ENCODE measurements around the gene TMEM150C. TPM values are rescaled to one million over a fixed set of nuclear protein-coding genes. Genes with fewer than 3 reads are reported as not detected.
A peak's percentile ranks its signal among the peaks of the same experiment; 100 is the strongest.

TMEM150C gene
- total RNA-seq, 1 donor from 2014 or later, result 7.3 TPM

GRCh38 chr4:82519776-82520175 lies 42.0 kb downstream of the TMEM150C start:
- H3K4me1 Mint-ChIP-seq (ENCODE audit: low read depth), result peaks cover 13% of the 10 kb centered on the region

GRCh38 chr4:82519072-82519471 lies 42.7 kb downstream of the TMEM150C start:
- Mint-ChIP-seq H3K4me3 (ENCODE audit: low read depth) (no peak overlapping the region), H3K27me3 (no peaks in the 10 kb centered on the region), H3K4me1 (ENCODE audit: low read depth) (peaks cover 7% of the 10 kb centered on the region), H3K9me3 (ENCODE audit: low read depth) (no peaks in the 10 kb centered on the region), H3K27ac (peak overlapping the region; percentile 73), H3K36me3 (ENCODE audit: insufficient read depth) (no peaks in the 10 kb centered on the region)
- TF ChIP-seq CTCF (IDR thresholded peaks at IDR 0.05; ENCODE audit: unreplicated experiment), result no peak
- DNase-seq (ENCODE audit: low spot score, unreplicated experiment), result no peak

More at GRCh38 chr4:82519776-82520175, 42.0 kb downstream of the TMEM150C start:
- DNase-seq (ENCODE audit: low spot score, unreplicated experiment), result no peak
- no peak overlapping the region for H3K4me3 Mint-ChIP-seq (ENCODE audit: low read depth)
- H3K9me3 Mint-ChIP-seq (ENCODE audit: low read depth), result no peaks in the 10 kb centered on the region
- TF ChIP-seq CTCF (IDR thresholded peaks at IDR 0.05; ENCODE audit: unreplicated experiment), result no peak
- H3K36me3 Mint-ChIP-seq (ENCODE audit: insufficient read depth), result no peaks in the 10 kb centered on the region
- H3K27ac Mint-ChIP-seq, result no peak overlapping the region
- no peaks in the 10 kb centered on the region for H3K27me3 Mint-ChIP-seq

DNA sequence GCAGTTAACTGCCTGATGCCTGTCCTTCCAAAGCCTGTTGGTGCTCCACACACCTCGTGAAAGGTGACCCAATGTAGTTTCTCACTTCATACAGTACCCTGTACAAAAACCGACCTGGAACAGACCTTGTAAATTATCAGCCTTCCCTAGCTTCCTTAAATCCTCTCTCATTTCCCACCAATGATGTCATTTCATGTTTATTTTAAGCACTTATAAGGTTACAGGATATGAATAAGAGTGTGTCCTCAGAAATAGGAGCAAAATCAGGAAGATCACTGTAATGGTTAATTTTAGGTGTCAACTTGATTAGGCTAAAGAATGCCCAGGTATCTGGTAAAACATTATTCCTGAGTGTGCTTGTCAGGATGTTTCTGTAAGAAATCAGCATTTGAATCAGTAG lies 44.7 kb downstream of the TMEM150C start:
- Mint-ChIP-seq H3K4me1 (ENCODE audit: low read depth) (peaks cover 10% of the 10 kb centered on the region), H3K27ac (no peak overlapping the region), H3K27me3 (no peaks in the 10 kb centered on the region), H3K4me3 (ENCODE audit: low read depth) (no peak overlapping the region), H3K9me3 (ENCODE audit: low read depth) (no peaks in the 10 kb centered on the region), H3K36me3 (ENCODE audit: insufficient read depth) (no peaks in the 10 kb centered on the region)
- TF ChIP-seq CTCF (IDR thresholded peaks at IDR 0.05; ENCODE audit: unreplicated experiment), result no peak
- no peak for DNase-seq (ENCODE audit: low spot score, unreplicated experiment)

DNA sequence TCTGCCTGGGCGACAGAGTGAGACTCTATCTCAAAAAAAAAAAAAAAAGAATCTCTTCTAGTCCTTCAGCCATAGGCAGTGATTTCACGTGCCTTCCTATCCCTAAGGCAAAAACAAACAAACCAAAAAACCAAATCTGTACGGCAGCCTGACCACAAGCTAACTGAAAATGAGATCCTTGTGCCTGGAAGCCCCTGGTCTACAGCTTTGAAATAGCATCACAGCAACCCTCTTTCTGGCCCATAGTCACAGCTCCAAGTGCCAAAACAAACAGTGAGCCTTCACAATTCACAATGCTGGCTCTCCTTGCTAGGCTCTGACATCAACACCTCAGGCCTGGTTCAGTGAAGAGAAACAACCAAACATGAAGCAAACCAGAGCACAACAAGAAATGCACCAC lies 46.1 kb downstream of the TMEM150C start:
- no peak for TF ChIP-seq CTCF (IDR thresholded peaks at IDR 0.05; ENCODE audit: unreplicated experiment)
- Mint-ChIP-seq H3K27ac (peak overlapping the region; percentile 60), H3K36me3 (ENCODE audit: insufficient read depth) (no peaks in the 10 kb centered on the region), H3K4me3 (ENCODE audit: low read depth) (no peak overlapping the region), H3K27me3 (no peaks in the 10 kb centered on the region), H3K4me1 (ENCODE audit: low read depth) (peaks cover 16% of the 10 kb centered on the region), H3K9me3 (ENCODE audit: low read depth) (no peaks in the 10 kb centered on the region)
- DNase-seq (ENCODE audit: low spot score, unreplicated experiment), result no peak

DNA sequence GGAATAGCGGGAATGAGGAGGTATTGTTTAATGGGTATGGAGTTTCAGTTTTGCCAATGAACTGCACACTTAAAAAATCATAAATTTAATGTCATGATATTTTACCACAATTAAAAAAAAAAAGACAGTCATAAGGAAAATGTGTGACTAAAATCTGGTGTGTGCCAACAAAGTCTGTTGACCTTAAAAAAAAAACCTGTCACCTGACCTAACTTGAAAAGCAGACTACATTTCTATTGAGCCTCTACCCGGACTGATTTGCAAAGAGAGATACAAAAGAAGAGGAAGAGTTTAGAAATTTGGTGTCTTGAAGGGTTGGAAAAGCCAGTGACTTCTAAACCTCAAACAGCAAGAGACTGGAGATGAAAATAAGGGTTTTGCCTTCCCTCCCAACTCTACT lies 48.4 kb downstream of the TMEM150C start:
- no peak overlapping the region for H3K27ac Mint-ChIP-seq
- H3K4me1 Mint-ChIP-seq (ENCODE audit: low read depth), result peaks cover 8% of the 10 kb centered on the region
- no peak overlapping the region for H3K4me3 Mint-ChIP-seq (ENCODE audit: low read depth)
- TF ChIP-seq CTCF (IDR thresholded peaks at IDR 0.05; ENCODE audit: unreplicated experiment), result no peak
- H3K9me3 Mint-ChIP-seq (ENCODE audit: low read depth), result no peaks in the 10 kb centered on the region
- no peak for DNase-seq (ENCODE audit: low spot score, unreplicated experiment)
- H3K27me3 Mint-ChIP-seq, result no peaks in the 10 kb centered on the region
- no peaks in the 10 kb centered on the region for H3K36me3 Mint-ChIP-seq (ENCODE audit: insufficient read depth)

All from progenitor cell of endocrine pancreas (in vitro differentiated cells).